Stimulated activated CD8-positive, alpha-beta memory T cell treated with anti-CD3 and anti-CD28 coated beads, Interleukin-4, amount 100 ng/mL, for 24 hours (primary cell): Measurements from ENCODE around the gene STXBP1.

Experiments
- DNase-seq: peaks from one replicate; pipeline ENCODE4 v3.0.0-alpha.2; 2020; ENCODE audit warnings: low read depth

Gene STXBP1

GRCh38 chr9:127693697-127694096, 81.6 kb downstream of the STXBP1 start:
- DNase-seq, result no peak

GRCh38 chr9:127694890-127695720, 83.0 kb downstream of the STXBP1 start:
- DNase-seq, result no peak

GRCh38 chr9:127697575-127697974, 85.5 kb downstream of the STXBP1 start:
- DNase-seq, result no peak

- no peak for DNase-seq
These were observed 86.3 kb downstream of the STXBP1 start for GRCh38 chr9:127698386-127698785.

DNA sequence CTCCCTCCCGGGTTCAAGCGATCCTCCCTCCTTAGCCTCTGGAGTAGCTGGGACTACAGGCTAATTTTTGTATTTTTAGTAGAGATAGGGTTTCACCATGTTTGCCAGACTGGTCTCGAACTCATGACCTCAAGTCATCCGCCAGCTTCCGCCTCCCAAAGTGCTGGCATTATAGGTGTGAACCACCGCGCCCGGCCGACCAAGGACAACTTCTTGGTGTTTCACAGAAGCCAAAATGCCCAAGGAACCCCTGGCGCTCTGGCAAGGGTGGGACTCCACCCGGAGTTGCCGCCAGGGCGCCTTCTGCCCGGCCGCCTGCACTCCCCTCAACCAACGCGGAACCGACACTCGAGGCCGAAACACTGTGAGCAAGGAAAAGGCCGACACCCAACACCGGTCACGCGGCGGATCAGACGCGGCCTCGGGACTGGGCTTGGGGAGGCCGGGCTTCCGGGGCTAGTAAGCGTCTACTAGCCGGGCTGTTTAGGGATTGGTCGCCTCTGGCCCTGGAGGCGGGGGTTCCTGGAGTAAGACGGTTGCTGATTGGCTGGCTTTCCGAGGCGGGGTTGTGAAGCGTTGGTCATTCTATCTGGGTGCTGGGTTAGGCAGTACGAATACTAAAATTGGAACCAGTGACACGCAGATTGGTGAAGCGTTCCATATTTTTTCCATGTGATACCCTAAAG, 87.1 kb downstream of the STXBP1 start:
- DNase-seq, result peak; percentile 81

GRCh38 chr9:127700140-127700539, 88.1 kb downstream of the STXBP1 start:
- no peak for DNase-seq

GRCh38 chr9:127700594-127701255, 88.6 kb downstream of the STXBP1 start:
- no peak for DNase-seq

DNA sequence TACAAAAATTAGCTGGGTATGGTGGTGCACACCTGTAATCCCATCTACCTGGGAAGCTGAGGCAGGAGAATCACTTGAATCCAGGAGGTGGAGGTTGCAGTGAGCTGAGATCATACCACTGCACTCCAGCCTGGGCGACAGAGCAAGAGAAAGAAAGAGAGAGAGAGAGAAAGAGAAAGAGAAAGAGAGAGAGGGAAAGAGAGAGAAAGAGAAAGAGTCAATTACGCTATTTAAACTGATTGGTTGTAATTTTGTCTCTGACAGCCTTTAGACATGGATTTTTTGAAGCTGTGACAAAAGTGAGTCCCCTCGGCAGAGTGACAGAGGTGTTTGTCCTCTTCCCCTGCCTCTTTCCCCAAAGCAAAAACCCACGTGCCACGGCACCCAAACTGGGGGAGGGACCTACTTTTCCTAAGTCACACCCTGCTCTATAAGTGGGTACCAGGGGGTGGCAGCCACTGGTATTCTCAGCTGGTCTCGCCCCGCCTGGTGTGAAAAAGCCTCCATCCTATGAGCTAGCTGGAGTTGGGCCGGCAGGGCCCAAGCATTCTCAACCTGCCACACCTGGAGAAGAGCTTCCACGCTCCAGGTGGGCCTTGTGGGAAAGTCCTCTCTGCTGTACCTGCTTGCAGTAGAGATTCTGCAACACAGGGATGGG, 91.3 kb downstream of the STXBP1 start:
- no peak for DNase-seq

DNA sequence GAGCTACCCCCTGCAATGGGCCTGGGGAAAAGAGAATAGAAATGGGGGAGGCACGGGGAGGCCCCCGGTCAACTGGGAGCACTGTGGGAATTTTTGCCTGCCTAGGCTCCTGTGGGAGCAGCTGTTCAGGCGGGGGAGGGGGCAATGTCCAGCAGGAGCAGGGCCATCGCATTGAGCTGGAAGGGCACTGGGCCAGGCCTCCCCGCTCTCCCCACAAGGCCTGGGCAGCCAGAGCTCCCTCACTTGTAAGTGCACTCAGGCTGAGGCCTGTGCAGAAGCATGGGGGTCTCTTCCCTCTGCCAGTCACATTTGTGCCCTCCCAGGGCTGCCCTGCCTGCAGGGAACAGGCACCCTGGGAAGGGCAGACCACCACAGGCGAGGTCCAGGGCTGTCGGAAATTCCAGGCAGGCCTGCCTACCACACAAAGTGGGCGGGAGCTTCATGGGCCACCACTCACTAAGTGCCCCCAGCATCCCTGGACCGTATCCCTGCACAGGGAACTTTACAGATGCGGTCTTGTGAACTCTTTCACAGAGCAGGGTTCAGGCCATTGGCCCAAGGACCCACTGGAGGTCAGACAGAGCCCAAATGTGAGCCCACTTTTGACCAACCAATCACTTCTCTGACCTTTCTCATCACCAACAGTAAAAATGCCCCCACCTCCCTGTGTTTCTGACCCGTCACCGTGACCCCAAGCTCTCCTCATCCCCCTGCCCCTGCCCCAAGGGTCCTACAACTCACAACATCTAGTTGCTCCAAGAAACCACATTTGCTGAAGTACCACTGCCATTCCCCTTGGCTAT, 93.7 kb downstream of the STXBP1 start:
- no peak for DNase-seq

DNA sequence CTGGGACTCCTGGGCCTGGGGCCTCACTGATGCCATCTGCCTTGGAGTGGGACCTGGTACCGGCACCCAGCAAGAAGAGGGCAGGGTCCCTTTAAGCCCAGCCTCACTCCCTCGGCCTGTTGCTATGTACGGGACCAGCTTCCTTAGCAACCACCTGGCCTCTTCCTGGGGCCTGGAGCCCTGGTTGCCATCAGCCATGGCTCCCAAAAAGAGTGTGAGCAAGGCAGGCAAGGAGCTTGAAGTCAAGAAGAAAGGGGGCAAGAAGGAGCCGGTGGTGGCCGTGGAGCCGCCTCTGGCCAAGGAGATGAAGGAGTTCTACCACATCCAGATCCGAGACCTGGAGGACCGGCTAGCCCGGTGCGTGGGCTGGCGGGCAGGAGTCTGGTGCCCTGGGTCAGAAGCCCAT, 94.8 kb downstream of the STXBP1 start, which contains the start of gene CFAP157:
CFAP157 (plus strand) TSS at position 153 of the 406 bp plus-strand sequence; CDS start at position 197, 44 bp downstream.
- DNase-seq, result no peak

DNA sequence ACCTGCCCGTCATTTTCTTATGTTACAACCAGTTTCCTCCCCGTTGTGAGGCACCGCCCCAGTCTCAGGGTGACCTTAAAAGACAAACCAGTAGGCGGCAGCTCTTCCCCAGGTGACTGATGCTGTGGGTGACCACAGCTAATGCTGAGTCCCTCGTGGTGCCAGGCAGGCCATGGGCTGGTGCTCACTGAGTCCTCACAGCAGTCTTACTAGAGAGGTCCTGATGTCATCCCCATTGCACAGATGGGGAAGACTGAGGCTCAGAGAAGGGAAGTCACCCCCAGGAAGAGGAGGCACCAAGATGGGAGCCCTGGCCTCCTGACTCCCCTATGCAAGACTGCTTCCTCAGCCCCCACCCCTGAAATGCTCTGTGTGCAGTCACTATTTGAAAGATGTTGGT, 95.7 kb downstream of the STXBP1 start:
- DNase-seq, result no peak

DNA sequence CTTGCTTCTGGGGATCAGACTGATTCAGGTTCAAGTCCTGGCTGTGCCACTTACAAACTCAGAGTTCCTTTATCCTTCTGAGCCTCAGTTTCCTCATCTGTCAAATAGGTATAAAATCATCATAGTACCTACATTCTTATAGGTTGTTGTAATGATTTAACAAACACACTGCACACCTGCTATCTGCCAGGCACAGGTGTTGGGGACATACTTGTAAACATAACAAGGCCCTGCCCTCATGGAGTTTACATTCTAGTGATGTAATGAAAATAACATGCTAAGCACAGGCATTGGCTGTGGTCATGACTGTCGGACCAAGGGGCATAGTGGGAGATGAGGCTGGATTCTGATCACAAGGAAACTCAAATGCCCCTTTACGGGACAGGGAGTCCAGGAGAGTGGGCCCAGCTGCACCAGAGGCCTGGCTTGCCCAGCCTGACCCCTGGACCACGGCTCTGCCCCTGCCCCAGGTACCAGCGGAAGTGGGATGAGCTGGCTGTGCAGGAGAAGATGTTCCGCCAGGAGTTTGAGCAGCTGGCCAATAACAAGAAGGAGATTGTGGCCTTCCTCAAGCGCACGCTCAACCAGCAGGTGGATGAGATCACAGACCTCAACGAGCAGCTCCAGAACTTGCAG, 97.0 kb downstream of the STXBP1 start:
- no peak for DNase-seq

DNA sequence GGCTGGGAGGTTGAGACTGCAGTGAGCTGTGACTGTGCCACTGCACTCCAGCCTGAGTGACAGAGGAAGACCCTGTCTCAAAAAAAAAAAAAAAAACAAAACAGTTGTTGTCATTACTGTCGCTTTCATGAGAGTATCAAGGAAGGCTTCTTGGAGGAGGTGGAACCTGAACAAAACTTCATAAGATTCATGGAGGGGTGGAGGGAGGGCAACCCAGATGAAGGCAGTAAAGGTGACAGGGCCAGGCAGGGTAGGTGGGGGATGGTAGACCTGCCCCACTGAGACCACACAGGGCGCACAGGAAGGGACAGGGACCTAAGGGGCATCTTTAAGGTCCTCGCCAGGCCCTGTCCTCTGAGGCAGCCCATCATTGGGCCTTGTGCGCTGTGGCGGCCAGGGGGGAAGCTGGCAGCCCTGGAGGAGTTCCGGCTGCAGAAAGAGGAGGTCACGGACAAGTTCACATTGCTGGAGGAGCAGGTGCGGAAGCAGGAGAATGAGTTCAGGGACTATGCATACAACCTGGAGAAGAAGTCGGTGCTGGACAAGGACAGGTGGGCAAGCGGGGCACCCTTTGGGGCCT, 98.2 kb downstream of the STXBP1 start:
- DNase-seq, result no peak

DNA sequence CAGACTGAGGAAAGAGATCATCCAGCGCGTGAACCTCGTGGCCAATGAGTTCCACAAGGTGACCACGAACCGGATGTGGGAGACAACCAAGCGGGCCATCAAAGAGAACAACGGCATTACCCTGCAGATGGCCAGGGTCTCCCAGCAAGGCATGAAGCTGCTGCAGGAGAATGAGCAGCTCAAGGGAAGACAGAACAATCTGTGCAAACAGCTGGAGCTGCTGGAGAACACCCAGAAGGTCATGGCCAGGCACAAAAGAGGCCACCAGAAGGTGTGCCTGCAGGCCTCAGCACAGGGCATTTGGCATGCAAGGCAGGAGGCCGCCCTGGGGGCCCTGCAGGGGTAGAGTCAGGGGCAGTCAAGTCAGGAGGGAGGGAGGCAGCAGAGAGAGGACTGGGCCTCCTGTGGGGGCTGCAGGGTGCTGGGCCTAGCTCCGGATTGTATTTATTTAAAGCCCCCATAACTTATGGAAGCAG, 99.2 kb downstream of the STXBP1 start:
- no peak for DNase-seq

DNA sequence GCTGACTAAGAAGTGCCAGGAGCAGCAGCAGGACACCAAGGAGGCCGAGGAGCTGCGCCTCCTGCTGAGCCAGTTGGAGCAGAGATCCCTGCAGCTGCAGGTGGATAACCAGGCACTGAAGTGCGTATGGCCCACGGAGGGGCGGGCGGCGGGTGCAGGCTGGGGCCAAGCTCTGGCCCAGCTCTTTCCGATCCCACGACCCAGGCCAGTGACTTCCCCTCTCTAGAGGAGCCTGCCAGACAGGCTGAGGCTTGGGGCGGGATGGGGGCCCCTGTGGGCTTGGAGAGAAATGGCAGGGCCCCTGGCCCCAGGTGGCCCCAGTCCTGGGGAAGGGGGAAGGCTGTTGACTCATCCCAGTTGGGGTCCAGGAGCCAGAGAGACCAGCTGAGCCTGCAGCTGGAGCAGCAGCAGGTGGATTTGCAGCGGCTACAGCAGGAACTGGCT, 99.8 kb downstream of the STXBP1 start:
- DNase-seq, result no peak

GRCh38 chr9:127712371-127712770, 100.3 kb downstream of the STXBP1 start:
- DNase-seq, result no peak

- DNase-seq, result no peak
These were observed 100.8 kb downstream of the STXBP1 start for GRCh38 chr9:127712867-127713266.

DNA sequence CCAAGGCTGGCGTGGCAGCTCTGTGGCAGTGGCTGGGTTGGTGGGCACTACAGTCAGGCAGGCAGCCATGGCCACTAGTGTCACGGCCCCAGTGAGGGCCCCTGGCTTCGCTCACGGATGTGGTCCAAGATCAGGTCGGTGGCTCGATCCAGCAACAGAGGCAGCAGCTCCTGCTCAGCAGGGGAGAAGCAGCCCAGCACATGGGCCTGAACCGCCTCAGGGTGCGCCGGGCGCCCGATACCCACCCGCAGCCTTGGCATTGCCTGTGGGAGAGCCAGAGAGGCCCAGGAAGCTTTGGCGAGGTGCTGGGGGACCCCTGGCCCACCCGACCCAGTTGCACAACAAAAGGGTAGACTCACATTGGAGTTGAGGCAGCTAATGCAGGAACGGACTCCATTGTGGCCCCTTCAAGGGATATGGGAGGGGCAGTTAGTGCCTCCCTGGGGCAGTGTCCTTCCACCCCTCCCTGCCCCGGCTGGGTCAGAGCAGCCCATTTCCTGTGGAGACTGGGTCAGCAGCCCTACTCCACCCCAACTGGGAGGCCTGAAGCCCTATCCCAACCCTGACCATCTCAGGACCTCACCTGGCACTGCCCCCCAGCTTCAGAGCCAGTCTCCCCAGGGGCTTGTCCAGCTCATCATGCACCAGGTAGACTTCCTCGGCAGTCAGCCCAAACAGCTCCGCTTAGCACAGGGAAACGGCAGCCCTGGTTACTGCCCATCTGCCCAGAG, 102.1 kb downstream of the STXBP1 start:
- no peak for DNase-seq

DNA sequence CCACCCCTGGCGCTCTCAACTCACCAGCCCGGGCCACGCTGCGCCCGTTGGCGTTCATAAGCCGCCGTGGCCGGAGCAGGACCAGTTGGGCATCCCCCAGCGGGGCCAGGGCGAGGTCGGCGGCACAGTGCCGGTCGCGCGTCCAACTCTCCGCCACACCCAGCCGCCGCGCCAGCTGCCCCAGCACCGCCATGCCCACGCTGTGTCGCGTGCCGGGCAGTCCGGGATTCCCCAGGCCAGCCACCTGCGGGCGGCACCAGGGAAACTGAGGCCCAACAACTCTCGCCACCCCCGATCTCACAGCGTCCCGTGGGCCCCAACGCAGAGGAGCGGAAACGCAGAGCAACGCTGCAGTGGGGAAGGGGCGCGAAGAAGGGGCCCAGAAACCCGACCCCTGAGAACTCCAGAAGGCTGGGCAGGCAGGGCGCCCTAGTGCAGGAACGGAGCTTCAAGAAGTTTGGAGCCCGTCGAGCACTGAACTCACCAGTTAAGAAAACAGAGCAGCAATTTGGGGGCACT, 102.9 kb downstream of the STXBP1 start:
- DNase-seq, result no peak
